GM21529 (cell line): ENCODE data around the gene SMAD6.
"Not testable (repeated sequence)": the region's sequence is repeated elsewhere in the genome, so short reads cannot be mapped to it uniquely, and the experiment has no call there.

ENCODE experiments used
- ATAC-seq: cut with Tn5 transposase; IDR thresholded peaks from one replicate; pipeline ENCODE4 v1.9.1; 2021; ENCODE audit not compliant: unreplicated experiment

The SMAD6 gene

DNA sequence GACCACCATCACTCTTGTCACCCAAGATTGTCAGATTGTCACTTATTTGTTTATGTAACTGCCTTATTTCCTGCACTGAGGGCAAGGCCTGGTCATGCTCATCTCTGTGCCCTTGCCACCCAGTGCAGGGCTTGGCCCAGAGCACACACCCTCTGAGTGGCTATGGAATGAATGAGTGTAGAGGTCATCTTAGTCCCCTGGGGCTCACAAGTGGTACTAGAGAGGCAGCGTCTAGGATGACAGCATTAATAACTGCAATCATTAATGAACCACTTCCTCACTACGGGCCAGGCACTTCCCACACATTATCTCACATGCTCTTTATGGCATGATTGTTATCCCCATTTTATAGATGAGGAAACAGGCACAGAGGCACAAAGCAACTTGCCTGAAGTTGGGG, 117.0 kb downstream of the SMAD6 start:
- ATAC-seq, result no peak

DNA sequence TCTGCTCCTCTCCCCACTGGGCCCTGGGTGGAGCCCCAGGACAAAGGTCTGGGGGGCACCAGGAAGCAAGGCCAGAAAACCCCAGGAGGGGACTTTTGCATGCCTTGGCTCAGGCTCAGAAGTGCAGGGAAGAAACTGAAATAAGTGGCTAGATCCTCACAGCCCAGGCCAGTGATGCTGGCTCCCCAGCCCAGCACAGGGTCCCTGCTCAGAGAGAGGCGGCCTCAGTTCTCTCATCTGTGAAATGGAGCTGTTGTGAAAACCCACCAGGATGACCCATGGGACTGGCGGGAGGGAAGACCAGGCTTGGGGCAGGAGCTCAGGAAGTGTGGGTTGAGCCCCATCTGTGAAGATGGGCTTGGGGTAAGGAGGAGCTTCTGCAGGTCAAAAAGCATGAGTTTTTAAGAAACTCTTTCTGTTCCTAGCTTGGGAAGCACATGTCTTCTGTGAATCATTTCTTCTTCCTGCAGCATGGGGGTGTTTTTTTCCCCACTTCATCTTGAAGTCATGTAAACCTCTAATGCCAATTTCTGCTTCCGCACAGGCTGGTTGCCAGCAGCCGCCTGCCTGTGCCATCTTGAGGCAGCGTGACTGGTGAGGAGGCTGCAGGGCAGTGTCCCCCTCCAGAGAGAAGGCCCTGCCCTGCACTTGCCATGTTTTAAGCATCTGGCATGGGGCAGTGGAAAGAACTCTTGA, 118.6 kb downstream of the SMAD6 start:
- ATAC-seq, result no peak

DNA sequence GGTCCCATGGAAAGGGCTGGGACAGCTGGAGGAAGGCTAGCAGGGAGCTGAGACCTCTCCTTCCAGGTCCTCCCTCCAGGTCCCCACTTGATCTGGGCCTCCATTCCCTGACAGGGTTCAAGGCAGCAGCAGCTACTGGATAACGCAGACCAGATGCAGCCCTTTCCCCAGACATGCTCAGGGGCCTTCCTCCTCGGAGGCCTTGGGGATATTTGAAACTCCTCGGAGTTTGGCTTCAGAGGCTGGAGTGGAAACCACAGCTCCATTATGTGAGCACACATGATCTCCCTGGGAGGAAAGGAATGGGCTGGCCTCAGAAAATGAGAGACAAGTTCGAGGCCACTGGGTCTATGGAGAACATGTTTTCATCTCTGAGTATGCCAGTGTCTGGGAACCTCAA, 119.3 kb downstream of the SMAD6 start:
- ATAC-seq, result no peak

DNA sequence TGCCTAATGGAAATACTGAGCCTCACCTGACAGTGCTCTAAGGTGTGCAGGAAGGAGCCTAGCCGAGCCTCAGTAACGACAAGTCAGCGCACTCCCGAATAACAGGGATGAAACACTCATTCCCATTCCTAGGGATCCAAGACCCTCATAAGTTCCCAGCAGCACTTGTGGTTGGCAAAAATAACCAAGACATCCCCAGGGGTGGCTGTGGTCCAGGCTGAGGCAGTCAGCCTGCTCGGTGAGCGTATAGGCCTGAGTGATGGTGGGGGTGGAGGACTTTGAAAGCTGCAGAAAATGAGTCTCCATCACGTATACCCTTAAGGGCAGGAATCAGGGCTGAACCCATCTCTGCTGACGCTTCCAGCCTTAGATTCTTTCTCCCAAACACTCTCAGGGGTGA, 120.1 kb downstream of the SMAD6 start:
- ATAC-seq, result no peak

DNA sequence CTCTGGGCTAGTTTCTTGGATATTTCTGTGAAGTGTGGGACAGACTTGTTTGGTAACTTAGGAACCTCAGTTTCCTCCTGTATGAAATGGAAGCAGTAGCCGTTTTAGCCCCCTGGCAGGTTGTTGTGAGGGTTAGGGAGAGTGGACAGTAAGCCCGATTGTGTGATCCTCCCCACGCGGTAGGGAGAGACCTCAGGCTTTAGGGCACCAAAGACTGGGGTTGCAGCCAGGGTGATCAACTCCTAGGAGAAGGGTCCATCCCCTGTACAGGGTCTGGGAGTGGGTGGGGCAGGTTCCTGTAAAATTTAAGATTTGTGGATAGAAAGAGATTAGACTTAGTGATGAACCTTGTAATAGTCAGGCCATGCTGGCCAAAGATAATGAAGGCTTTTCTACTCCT, 120.5 kb downstream of the SMAD6 start:
- ATAC-seq, result no peak

DNA sequence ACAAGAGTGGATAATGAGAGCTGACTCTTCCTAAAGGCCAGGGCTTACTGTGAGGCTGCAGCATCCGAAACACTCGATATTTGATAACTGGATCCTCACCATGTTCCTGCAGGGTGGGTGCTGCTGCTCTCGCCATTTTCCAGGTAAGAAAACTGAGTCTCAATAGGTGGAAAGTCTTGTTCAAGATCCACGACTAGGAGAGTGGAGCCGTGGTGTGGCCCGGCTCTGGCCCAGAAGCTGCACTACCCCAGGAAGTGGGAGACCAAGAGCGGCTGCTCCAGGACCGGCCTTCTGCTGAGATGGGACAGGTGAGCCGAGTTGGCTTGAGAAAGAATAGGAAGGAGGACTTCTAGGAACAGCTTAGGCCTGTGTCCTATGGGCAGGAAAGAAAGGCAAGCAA, 121.6 kb downstream of the SMAD6 start:
- no peak for ATAC-seq

DNA sequence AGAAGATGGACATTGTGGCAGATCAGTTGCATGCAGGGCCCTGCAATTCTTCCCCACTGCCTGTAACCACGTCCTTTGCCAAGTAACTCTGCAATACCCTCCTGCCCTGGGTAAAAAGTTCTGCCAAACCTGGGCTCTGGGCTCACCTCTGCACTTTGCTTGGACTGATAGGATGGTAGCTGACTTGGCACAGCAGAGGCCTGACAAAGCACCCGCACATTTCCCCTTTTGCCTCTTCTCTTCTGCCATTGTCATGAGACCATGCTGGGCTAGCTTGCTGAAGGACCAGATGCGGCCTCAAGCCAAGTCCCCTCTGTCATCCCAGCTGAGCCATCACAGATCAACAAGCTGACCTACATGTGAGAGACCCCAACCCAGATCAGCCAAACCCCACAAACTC, 122.4 kb downstream of the SMAD6 start:
- ATAC-seq, result no peak

DNA sequence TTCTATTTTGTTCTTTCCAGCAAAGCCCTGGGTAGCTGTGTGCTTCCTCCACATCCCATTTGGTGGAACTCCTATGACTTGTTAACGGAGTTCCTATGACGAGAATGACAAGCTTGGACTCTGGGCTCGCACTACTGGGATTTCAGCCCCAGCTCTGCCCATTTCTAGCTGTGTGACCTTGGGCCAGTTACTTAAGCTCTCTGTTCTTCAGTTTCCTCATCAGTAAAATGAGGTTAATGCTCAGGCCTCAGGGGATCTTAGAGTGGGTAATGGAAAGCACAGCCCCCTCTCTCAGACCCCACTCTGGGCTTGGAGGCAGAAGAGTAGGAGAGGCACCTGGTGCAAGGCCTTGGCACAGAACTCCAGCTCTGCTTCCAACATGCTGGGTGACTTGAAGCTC, 123.1 kb downstream of the SMAD6 start:
- no peak for ATAC-seq

DNA sequence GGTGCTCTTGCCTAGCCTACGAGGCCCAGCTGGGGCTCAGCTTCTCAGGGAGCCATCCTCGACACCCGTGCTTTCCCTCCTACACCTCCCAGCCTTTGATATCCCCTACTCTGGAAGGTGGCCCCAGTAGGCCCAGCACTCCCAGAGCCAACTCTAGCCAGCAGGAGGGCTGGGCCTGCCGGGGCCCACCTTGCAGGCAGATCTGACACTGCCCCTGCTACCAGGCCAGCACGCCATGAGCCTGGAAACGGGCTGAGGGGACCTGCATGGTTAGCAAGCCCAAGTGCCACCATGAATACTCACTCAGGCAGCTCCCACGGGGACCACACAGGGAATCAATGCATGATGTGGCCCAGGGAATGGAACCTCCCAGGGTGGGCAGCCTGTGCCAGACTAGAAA, 123.7 kb downstream of the SMAD6 start:
- ATAC-seq, result no peak

DNA sequence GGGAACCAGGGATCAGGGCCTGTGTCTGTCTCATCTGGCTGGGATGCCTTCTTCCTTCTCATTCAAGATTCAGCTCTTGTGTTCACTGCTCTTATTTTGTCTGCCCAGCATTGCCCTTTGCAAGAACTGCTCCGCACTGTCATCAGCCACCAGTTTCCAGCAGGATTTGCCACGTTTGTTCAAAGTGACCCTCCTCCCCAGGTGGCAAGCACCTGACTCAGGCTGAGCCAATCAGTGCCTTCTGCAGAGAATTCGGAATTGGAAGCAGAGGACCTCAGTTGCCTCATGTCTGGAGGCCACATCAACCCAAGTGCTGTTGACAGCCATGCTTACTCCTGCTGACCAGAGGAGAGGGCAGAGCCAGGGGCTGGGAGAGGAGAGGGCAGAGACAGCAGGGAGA, 124.5 kb downstream of the SMAD6 start:
- ATAC-seq, result no peak

DNA sequence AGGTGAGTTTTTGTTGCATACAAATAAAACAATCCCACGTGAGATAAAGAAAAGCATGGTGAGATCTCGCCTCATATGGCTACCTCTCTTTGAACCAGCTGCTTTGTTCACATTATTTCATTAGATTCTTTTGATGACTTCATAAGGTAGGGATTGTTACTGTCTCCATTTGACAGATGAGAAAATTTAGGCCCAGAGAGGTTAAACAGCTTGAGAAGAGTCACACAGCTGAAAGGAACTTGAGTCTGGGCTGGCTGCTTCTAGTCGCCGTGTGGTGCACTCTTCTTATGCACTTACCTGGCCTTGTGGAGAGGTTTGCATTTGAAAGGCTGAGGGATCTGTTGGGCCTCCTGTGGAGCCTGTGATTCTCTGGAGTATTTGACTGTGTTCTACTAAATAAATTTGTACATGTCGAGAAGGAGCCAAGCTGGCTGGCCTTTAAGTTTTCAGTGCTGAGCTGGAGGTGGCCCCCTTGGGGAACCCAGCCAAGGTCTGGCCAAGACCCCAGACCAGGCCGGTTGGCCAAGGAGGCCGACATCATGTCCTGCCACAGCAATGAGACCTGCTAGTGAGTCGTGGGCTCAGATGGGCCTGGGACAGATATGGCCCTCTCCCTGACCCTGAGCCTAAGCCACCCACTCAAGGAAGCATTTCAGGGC, 125.1 kb downstream of the SMAD6 start:
- no peak for ATAC-seq

DNA sequence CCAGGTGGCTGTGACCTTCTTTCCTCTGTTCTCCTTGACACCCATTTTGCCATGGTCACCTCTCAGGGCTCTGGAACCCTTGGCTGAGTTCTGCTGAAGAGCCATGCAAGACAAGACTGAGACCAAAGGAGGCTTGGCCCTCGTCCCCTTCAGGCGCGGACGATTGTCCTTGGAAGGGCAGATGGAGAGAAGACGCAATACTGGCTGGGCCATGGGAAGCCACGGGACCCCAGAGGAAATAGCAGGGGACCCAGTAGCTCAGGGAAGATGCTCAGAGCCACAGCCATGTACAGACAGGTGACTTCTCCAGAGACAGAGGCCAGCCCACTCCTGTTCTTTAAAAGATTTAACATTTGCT, 125.6 kb downstream of the SMAD6 start:
- ATAC-seq, result no peak

DNA sequence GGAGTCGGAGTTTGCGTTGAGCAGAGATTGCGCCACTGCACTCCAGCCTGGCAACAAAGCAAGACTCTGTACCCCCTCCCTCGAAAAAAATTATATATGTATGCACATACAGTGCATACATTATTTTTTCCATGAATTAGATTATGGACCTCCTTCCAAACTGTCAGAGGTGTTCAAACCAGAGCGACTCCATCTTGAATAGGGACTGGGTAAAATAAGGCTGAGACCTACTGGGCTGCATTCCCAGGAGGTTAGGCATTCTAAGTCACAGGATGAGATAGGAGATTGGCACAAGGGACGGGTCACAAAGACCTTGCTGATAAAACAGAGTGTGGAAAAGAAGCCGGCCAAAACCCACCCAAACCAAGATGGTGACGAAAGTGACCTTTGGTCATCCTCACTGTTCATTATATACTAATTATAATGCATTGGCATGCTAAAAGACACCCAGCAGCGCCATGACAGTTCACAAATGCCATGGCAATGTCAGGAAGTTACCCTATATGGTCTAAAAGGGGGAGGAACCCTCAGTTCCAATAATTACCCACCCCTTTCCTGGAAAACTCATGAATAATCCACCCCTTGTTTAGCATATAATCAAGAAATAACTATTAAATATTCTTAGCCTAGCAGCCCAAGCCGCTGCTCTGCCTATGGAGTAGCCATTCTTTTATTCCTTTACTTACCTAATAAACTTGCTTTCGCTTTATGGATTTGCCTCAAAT, 126.9 kb downstream of the SMAD6 start:
- ATAC-seq, result not testable (repeated sequence)

DNA sequence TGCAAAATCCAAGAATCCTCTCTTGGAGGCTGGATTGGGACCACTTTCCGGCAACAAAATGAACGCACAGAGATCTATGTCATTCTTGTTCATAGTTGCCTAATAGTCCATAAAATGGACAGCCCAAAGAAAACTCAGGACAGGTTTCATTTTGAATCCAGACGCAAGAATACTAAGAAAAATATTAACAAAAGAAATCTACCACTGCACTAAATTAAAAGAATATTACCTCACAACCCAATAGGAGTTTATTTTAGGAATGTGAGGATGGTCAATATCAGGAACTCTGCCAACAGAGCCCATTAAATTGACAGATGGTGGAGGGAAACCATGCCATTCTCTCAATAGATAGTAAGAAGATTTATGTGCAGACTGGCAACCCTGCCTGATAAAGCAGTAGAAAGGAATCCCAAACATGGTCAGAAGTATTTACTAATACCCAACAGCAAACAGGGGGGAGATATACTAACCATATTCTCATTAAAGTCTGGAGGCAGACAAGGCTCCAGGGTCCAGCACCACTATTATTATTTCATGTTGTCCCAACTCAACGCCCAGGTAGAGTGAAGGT, 127.6 kb downstream of the SMAD6 start:
- ATAC-seq, result no peak

DNA sequence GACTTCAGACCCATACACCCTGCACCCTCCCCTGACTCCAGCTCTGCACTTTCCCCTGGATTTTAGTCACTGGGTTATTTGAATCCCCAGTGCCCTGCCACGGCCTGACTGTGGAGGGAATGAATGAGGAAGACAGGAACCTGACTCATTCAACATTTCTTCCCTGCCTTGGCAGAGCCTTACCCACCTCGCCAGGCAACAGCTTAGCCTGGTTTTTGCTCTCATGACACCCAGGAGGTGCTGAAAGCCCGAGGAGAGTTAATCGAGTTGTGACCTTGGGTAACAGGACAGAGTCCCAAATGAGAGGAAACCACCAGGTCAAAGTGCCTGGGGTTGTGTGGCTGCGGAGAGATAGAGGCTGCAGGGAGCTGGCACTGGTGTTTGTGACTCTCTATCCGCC, 128.3 kb downstream of the SMAD6 start:
- ATAC-seq, result no peak

DNA sequence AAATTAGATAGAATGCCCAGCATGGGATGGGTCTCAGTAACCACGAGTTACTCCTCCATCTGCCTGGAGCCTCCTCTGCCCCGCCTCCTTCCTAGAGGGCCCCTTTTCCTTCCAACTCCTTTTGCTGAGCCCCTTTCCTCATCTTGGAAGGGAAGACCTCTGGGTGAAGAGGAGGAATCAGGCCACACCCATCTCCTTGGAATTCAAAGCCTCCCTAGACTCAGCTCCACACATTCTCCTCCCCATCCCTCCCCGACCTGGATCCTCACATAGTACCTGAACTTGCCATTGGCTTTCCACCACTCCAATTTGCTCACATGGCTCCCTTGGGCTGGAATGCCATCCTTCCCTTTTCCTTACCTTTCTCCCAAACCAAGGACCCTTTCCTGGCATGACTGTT, 128.8 kb downstream of the SMAD6 start:
- no peak for ATAC-seq

DNA sequence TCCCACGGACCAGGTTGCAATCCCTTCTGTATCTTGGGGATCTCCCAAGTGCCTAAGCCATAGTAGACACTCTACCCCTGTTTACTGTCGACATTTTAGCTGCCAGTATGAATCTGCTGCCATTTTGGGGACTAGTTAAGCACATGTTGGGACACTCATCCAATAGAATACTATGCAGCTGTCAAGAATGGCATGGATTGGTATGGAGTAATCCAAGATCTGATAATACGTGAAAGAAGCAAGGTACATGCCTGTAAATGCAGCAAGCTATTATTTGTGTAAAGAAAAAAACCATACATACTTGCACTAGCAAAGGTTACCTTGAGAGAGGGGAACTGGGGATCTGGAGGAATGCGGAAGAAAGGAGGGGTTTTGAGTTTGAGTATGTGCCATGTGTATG, 129.3 kb downstream of the SMAD6 start:
- no peak for ATAC-seq

DNA sequence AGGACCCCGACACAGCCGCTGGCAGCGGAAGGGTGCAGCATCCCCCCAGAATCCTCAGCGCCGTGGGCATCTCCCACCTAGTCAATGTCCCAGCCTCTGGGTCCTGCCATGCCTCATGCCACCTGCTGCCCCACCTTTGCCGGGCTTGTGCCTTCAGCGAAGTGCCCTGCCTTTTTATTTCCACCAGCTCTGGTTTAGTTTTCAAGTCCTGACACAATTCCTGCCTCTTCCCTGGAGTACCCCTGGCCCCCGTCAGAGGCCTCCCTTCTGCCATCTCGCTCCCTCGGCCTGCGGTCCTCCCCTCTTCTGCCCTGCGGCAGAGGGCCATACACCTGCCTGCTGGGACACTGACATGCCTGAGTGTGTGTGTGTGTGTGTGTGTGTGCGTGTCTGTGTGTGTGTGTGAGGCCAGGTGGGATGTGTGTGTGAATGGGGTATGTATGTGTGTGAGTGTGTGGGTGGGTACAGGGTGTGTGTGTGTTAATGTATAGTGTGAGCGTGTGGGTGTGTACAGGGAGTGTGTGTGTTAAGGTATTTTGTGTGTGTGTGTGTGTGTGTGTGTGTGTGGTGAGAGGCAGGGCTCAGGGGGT, 129.9 kb downstream of the SMAD6 start:
- ATAC-seq, result no peak
